ENCODE measurements around the gene PARL.

PARL gene

GRCh38 chr3:183854318-183855035 is 30.2 kb downstream of the PARL start:
- TF ChIP-seq FOXP2 (optimal IDR thresholded peaks at IDR 0.05; ENCODE audit: borderline replicate concordance, extremely low read depth, extremely low read length, insufficient read depth) (no peak), REST (IDR thresholded peaks at IDR 0.05; ENCODE audit: insufficient read depth in 1 of 2, low read depth in 2 of 2, low read length in 2 of 2) (no peak), SIN3A (IDR thresholded peaks at IDR 0.05; ENCODE audit: borderline replicate concordance, insufficient read depth, low read length) (no peak), POLR2AphosphoS5 (IDR thresholded peaks at IDR 0.05; ENCODE audit: low read depth, low read length) (no peak), TAF1 (IDR thresholded peaks at IDR 0.05; ENCODE audit: borderline replicate concordance, insufficient read depth, low read length) (no peak)

GRCh38 chr3:183845608-183846288 is 38.9 kb downstream of the PARL start:
- TF ChIP-seq REST (IDR thresholded peaks at IDR 0.05; ENCODE audit: insufficient read depth in 1 of 2, low read depth in 2 of 2, low read length in 2 of 2), result no peak
- no peak for TF ChIP-seq POLR2AphosphoS5 (IDR thresholded peaks at IDR 0.05; ENCODE audit: low read depth, low read length)

- no peak for TF ChIP-seq SIN3A (IDR thresholded peaks at IDR 0.05; ENCODE audit: borderline replicate concordance, insufficient read depth, low read length)
- no peak for TF ChIP-seq POLR2AphosphoS5 (IDR thresholded peaks at IDR 0.05; ENCODE audit: low read depth, low read length)
- no peak for TF ChIP-seq REST (IDR thresholded peaks at IDR 0.05; ENCODE audit: insufficient read depth in 1 of 2, low read depth in 2 of 2, low read length in 2 of 2)
- TF ChIP-seq FOXP2 (optimal IDR thresholded peaks at IDR 0.05; ENCODE audit: borderline replicate concordance, extremely low read depth, extremely low read length, insufficient read depth), result no peak
- no peak for TF ChIP-seq TAF1 (IDR thresholded peaks at IDR 0.05; ENCODE audit: borderline replicate concordance, insufficient read depth, low read length)
These were observed 39.6 kb downstream of the PARL start for GRCh38 chr3:183845090-183845489.

GRCh38 chr3:183844606-183845005 is 40.1 kb downstream of the PARL start:
- TF ChIP-seq FOXP2 (optimal IDR thresholded peaks at IDR 0.05; ENCODE audit: borderline replicate concordance, extremely low read depth, extremely low read length, insufficient read depth) (no peak), REST (IDR thresholded peaks at IDR 0.05; ENCODE audit: insufficient read depth in 1 of 2, low read depth in 2 of 2, low read length in 2 of 2) (no peak), TAF1 (IDR thresholded peaks at IDR 0.05; ENCODE audit: borderline replicate concordance, insufficient read depth, low read length) (no peak), SIN3A (IDR thresholded peaks at IDR 0.05; ENCODE audit: borderline replicate concordance, insufficient read depth, low read length) (no peak), POLR2AphosphoS5 (IDR thresholded peaks at IDR 0.05; ENCODE audit: low read depth, low read length) (no peak)
